NT2/D1 (cell line): Measurements from ENCODE around the gene KCTD10.

Experiments
- SUZ12 ChIP-seq: IDR thresholded peaks from 2 replicates; pipeline ENCODE4 v1.6.1; 2011; ENCODE audit not compliant: insufficient read length, insufficient read depth; ENCODE audit errors: extremely low read depth
- YY1 ChIP-seq: IDR thresholded peaks from 2 replicates; pipeline ENCODE4 v1.6.1; 2011; ENCODE audit not compliant: insufficient read length, insufficient read depth
- ZNF274 ChIP-seq: IDR thresholded peaks from 2 replicates; pipeline ENCODE4 v1.6.1; 2011; ENCODE audit warnings: mild to moderate bottlenecking, low read depth, low read length

GRCh38 chr12:109513977-109514376 is 36.9 kb upstream of the KCTD10 start:
- no peak for TF ChIP-seq YY1
- TF ChIP-seq ZNF274: no peak
- TF ChIP-seq SUZ12: no peak
